ENCODE measurements around the gene PCBP3. TPM values are rescaled to one million over a fixed set of nuclear protein-coding genes. Genes with fewer than 3 reads are reported as not detected.

PCBP3 gene
- total RNA-seq, 1 experiment from 2014 or later: not detected

GRCh38 chr21:45725844-45726200 is 82.3 kb downstream of the PCBP3 start:
- Histone ChIP-seq H3F3A (ENCODE audit: insufficient read depth, low read depth) (no peaks in the 10 kb centered on the region), H3K4me2 (no peak overlapping the region), H3K4me3 (no peak overlapping the region), H3K9me2 (ENCODE audit: insufficient read depth) (no peaks in the 10 kb centered on the region), H2AFZ (no peak overlapping the region), H3K36me3 (ENCODE audit: low read depth) (no peaks in the 10 kb centered on the region), H3K27ac (no peak overlapping the region), H3K27me3 (ENCODE audit: insufficient read depth, low read depth) (peaks cover 72% of the 10 kb centered on the region), H4K20me1 (ENCODE audit: insufficient read depth) (no peaks in the 10 kb centered on the region), H3K9me3 (ENCODE audit: insufficient read depth, low read depth) (no peaks in the 10 kb centered on the region), H3K4me1 (replicated peaks; ENCODE audit: insufficient read depth) (no peaks in the 10 kb centered on the region), H3K79me2 (ENCODE audit: low read depth) (no peaks in the 10 kb centered on the region)
- intact Hi-C loops (cut with micrococcal nuclease; ENCODE audit: unreplicated experiment): no loop called here
- ChIA-PET CTCF (no interaction called here), POLR2A (ENCODE audit: unreplicated experiment) (no interaction called here)
- DNase-seq: no peak
- no TSS peak for BruUV-seq (replicated peaks)
- TF ChIP-seq EZH2 (IDR thresholded peaks at IDR 0.05; ENCODE audit: low read depth): no peak
- TF ChIP-seq CTCF (conservative IDR thresholded peaks at IDR 0.05): no peak

- H3F3A ChIP-seq (ENCODE audit: insufficient read depth, low read depth): no peaks in the 10 kb centered on the region
- H3K4me1 ChIP-seq (replicated peaks; ENCODE audit: insufficient read depth): no peaks in the 10 kb centered on the region
- no peaks in the 10 kb centered on the region for H4K20me1 ChIP-seq (ENCODE audit: insufficient read depth)
- peaks cover 74% of the 10 kb centered on the region for H3K27me3 ChIP-seq (ENCODE audit: insufficient read depth, low read depth)
- no peak overlapping the region for H3K4me3 ChIP-seq
- no TSS peak for BruUV-seq (replicated peaks)
- no peak for DNase-seq
- no peak overlapping the region for H3K4me2 ChIP-seq
- intact Hi-C loops (cut with micrococcal nuclease; ENCODE audit: unreplicated experiment): no loop called here
- ChIA-PET POLR2A (ENCODE audit: unreplicated experiment) (no interaction called here), CTCF (no interaction called here)
- no peaks in the 10 kb centered on the region for H3K9me3 ChIP-seq (ENCODE audit: insufficient read depth, low read depth)
- H3K79me2 ChIP-seq (ENCODE audit: low read depth): no peaks in the 10 kb centered on the region
- TF ChIP-seq EZH2 (IDR thresholded peaks at IDR 0.05; ENCODE audit: low read depth): no peak
- H2AFZ ChIP-seq: no peak overlapping the region
- H3K27ac ChIP-seq: no peak overlapping the region
- H3K36me3 ChIP-seq (ENCODE audit: low read depth): no peaks in the 10 kb centered on the region
- no peaks in the 10 kb centered on the region for H3K9me2 ChIP-seq (ENCODE audit: insufficient read depth)
Measured at GRCh38 chr21:45726438-45726837, 82.9 kb downstream of the PCBP3 start.

GRCh38 chr21:45727390-45727789 is 83.9 kb downstream of the PCBP3 start:
- H3K9me2 ChIP-seq (ENCODE audit: insufficient read depth): no peaks in the 10 kb centered on the region
- H3K4me2 ChIP-seq: no peak overlapping the region
- H3K4me1 ChIP-seq (replicated peaks; ENCODE audit: insufficient read depth): no peaks in the 10 kb centered on the region
- BruUV-seq (replicated peaks): no TSS peak
- DNase-seq: no peak
- H3K27ac ChIP-seq: no peak overlapping the region
- H2AFZ ChIP-seq: no peak overlapping the region
- no peaks in the 10 kb centered on the region for H3K36me3 ChIP-seq (ENCODE audit: low read depth)
- ChIA-PET POLR2A (ENCODE audit: unreplicated experiment) (no interaction called here), CTCF (no interaction called here)
- TF ChIP-seq CTCF (conservative IDR thresholded peaks at IDR 0.05) (no peak), EZH2 (IDR thresholded peaks at IDR 0.05; ENCODE audit: low read depth) (no peak)
- intact Hi-C loops (cut with micrococcal nuclease; ENCODE audit: unreplicated experiment): no loop called here
- no peak overlapping the region for H3K4me3 ChIP-seq
- no peaks in the 10 kb centered on the region for H3K79me2 ChIP-seq (ENCODE audit: low read depth)
- H3K27me3 ChIP-seq (ENCODE audit: insufficient read depth, low read depth): peaks cover 67% of the 10 kb centered on the region
- no peaks in the 10 kb centered on the region for H3K9me3 ChIP-seq (ENCODE audit: insufficient read depth, low read depth)
- H3F3A ChIP-seq (ENCODE audit: insufficient read depth, low read depth): no peaks in the 10 kb centered on the region
- H4K20me1 ChIP-seq (ENCODE audit: insufficient read depth): no peaks in the 10 kb centered on the region

- Histone ChIP-seq H3K27me3 (ENCODE audit: insufficient read depth, low read depth) (peaks cover 46% of the 10 kb centered on the region), H3K4me2 (no peak overlapping the region), H3K4me3 (no peak overlapping the region), H2AFZ (no peak overlapping the region), H3K27ac (no peak overlapping the region), H3K79me2 (ENCODE audit: low read depth) (no peaks in the 10 kb centered on the region), H3K36me3 (ENCODE audit: low read depth) (no peaks in the 10 kb centered on the region), H4K20me1 (ENCODE audit: insufficient read depth) (no peaks in the 10 kb centered on the region), H3K9me2 (ENCODE audit: insufficient read depth) (no peaks in the 10 kb centered on the region), H3F3A (ENCODE audit: insufficient read depth, low read depth) (no peaks in the 10 kb centered on the region), H3K4me1 (replicated peaks; ENCODE audit: insufficient read depth) (no peaks in the 10 kb centered on the region), H3K9me3 (ENCODE audit: insufficient read depth, low read depth) (no peaks in the 10 kb centered on the region)
- TF ChIP-seq CTCF (conservative IDR thresholded peaks at IDR 0.05) (no peak), EZH2 (IDR thresholded peaks at IDR 0.05; ENCODE audit: low read depth) (no peak)
- POLR2A ChIA-PET (ENCODE audit: unreplicated experiment): no interaction called here
- CTCF ChIA-PET: no interaction called here
- no TSS peak for BruUV-seq (replicated peaks)
- intact Hi-C loops (cut with micrococcal nuclease; ENCODE audit: unreplicated experiment): no loop called here
- DNase-seq: no peak
Measured at GRCh38 chr21:45735259-45736000, 91.9 kb downstream of the PCBP3 start.
